OCI-LY7 (cell line): Measurements from ENCODE around the gene SMG6.

ENCODE experiments used
- EZH2phosphoT487 ChIP-seq: fragments of 200-600 bp; sonication (generic); IDR thresholded peaks from 2 replicates; pipeline ENCODE4 v1.6.1; 2018; ENCODE audit warnings: low read depth, borderline replicate concordance, mild to moderate bottlenecking, mixed run types, antibody characterized with exemption, low read length, moderate library complexity, mixed read lengths
- TF ChIP-seq, protein P1 (sequence below): fragments of 200-600 bp; sonication (generic); conservative IDR thresholded peaks from 2 replicates; pipeline ENCODE4 v1.5.1; 2014; ENCODE audit warnings: mild to moderate bottlenecking, antibody characterized with exemption, low read length, moderate library complexity, mixed read lengths

DNA sequence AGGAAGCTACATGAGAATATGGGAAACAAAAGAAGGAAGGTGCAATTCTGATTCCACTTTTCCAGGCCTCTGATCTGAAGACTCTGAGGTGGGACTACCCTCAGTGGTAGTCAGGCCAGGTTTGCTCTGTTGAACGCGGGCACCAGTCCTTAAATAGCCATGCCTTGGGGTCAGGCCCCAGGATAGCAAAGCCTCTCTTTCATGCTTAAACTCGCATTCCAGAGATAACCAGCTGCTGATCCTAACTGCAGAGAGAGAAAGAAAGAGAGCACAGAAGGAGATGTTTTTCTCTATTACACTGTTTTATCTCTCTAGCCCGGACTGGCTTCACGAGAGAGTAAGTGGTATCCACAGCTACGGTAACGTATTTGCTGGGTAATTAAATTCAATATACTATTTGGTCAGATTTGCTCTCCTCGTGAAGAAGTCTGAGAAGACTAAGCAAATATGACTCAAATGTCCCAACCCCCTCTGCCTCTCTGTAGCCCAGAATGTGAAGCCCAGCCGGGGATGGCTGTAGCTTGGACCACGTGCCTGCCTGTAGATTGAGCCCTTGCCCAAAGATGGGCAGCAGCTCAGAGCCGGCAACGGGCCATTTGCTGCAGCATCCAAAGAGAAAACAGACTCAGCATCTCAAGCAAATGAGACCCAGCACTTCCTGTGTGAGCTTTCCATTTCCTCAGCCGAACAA, 122.2 kb downstream of the SMG6 start:
- no peak for TF ChIP-seq EZH2phosphoT487
- TF ChIP-seq, protein P1, sequence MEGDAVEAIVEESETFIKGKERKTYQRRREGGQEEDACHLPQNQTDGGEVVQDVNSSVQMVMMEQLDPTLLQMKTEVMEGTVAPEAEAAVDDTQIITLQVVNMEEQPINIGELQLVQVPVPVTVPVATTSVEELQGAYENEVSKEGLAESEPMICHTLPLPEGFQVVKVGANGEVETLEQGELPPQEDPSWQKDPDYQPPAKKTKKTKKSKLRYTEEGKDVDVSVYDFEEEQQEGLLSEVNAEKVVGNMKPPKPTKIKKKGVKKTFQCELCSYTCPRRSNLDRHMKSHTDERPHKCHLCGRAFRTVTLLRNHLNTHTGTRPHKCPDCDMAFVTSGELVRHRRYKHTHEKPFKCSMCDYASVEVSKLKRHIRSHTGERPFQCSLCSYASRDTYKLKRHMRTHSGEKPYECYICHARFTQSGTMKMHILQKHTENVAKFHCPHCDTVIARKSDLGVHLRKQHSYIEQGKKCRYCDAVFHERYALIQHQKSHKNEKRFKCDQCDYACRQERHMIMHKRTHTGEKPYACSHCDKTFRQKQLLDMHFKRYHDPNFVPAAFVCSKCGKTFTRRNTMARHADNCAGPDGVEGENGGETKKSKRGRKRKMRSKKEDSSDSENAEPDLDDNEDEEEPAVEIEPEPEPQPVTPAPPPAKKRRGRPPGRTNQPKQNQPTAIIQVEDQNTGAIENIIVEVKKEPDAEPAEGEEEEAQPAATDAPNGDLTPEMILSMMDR, result no peak
